Nucleus accumbens (tissue), 56 donors: ENCODE measurements around the gene TRMT112.

Experiments used
- DNase-seq, 56 donors: peaks; one replicate each; lab custom pipeline; 2025; lab: John Stamatoyannopoulos, UW

Gene TRMT112

GRCh38 chr11:64352099-64352994 is 35.0 kb upstream of the TRMT112 start:
- no peak for DNase-seq

DNA sequence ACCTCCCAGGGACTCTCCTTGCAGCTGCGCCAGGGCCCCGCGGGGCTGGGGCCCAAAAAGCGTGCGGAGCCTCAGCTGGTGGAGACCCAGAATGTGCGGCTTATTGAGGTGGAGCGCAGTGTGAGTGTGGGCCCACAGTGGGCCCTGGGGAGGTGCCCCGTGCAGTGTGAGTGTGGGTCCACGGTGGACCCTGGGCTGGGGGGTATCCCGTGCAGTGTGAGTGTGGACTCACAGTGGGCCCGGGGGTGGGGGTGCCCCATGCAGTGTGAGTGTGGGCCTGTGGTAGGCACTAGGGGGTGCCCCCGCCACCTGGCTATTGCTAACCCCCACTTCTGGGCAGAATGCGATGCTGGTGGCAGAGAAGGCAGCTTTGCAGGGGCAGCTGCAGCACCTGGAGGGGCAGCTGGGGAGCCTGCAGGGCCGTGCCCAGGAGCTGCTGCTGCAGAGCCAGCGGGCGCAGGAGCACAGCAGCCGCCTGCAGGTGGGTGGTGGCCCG is 33.8 kb upstream of the TRMT112 start:
- DNase-seq = no peak

GRCh38 chr11:64349404-64349803 is 32.0 kb upstream of the TRMT112 start:
- DNase-seq = no peak

DNA sequence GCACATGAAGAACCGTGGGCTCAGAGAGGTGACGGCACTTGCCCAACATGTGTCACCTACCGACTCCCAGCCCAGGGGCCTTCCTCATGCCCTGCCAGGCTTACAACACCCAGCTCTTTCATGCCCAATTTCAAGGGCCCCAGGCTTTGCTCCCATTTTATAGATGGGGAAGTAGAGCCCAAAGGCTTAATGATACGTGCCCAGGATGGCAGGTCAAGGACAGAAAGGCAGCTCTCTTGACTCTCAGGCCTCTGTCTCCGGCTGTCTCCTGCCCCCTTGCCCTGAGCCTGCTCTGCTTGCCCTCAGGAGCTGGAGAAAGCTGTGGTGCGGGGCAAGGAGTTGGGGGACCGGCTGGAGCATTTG is 31.6 kb upstream of the TRMT112 start:
- no peak for DNase-seq

GRCh38 chr11:64348383-64349024 is 31.1 kb upstream of the TRMT112 start:
- DNase-seq = peak in 2 of 56 donors; percentile 21 to 37

GRCh38 chr11:64347193-64347867 is 30.0 kb upstream of the TRMT112 start:
- no peak for DNase-seq

DNA sequence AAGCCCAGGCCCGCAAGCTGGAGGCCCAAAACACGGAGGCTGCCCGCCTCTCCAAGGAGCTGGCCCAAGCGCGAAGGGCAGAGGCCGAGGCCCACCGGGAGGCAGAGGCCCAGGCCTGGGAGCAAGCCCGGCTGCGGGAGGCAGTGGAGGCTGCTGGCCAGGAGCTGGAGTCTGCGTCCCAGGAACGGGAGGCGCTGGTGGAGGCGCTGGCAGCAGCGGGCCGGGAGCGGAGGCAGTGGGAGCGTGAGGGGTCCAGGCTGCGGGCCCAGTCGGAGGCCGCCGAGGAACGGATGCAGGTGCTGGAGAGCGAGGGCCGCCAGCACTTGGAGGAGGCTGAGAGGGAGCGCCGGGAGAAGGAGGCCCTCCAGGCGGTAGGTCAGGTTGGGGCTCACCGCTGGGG is 27.4 kb upstream of the TRMT112 start:
- DNase-seq = no peak

- DNase-seq = no peak
These were observed 26.6 kb upstream of the TRMT112 start for GRCh38 chr11:64343767-64344559.

DNA sequence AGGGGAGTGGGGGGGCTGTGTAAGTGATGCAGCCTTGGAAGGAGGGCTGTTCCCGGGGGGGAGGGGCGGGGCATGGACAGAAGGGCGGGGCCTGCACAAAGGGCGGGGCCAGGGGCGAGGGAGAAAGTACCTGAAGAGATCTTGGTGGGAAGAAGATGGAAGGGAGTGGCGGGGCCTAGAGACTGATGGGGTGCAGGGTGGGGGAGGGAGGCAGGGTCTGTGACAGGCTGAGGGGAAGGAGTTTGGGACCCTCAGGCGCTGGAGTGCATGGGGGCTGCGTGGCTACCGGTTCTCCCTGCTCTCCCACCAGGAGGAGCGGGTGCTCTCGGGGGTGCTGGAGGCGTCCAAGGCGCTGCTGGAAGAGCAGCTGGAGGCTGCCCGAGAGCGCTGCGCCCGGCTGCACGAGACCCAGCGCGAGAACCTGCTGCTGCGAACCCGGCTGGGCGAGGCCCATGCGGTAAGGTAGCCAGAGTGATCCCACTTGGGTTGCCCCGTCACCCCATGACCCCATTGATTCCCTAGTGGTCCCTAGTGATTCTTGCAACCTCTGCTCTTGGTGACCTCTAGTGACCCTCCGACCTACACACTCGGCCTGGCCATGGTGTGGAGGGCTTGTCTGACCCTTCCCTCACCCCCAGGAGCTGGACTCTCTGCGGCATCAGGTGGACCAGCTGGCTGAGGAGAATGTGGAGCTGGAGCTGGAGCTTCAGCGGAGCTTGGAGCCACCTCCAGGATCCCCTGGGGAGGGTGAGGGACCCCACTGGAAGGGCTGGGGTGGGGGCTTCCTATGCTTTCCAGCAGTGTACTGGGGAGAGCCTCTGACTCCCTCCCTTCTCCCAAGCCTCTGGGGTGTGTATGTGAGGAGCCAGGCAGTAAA is 25.7 kb upstream of the TRMT112 start:
- DNase-seq = peak in 4 of 56 donors; percentile 47 to 83 (median 65)

GRCh38 chr11:64341851-64342791 is 24.8 kb upstream of the TRMT112 start:
- peak in 53 of 56 donors; percentile 23 to 90 (median 63) for DNase-seq

- DNase-seq = no peak
These were observed 24.1 kb upstream of the TRMT112 start for GRCh38 chr11:64341429-64341828.

DNA sequence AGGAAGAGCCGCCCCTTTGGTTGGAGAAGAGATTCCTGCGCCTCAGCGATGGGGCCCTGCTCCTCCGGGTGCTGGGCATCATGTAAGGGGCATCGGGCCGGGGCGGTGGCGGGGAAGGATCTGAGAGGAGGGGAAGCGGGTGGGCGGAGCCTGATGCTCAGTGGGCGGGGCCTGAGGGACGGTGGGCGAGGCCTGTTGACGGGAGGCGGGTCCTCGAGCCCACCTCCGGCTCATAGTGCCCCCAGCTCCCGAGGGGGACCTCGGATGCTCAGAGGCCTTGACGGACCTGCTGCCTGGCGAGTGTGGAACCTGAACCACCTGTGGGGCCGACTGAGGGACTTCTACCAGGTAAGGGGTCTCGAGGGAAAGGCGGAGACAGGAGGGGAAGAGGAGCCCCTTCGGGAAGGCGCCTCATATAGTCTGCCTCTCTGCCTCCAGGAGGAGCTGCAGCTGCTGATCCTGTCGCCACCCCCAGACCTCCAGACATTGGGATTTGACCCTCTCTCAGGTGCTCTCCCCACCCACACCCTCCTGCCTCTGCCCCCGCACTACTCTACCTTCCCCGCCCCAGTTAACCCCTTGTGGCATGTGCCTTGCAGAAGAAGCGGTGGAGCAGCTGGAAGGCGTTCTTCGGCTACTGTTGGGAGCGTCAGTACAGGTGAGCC is 23.4 kb upstream of the TRMT112 start:
- DNase-seq = peak in 6 of 56 donors; percentile 3 to 55 (median 16)

DNA sequence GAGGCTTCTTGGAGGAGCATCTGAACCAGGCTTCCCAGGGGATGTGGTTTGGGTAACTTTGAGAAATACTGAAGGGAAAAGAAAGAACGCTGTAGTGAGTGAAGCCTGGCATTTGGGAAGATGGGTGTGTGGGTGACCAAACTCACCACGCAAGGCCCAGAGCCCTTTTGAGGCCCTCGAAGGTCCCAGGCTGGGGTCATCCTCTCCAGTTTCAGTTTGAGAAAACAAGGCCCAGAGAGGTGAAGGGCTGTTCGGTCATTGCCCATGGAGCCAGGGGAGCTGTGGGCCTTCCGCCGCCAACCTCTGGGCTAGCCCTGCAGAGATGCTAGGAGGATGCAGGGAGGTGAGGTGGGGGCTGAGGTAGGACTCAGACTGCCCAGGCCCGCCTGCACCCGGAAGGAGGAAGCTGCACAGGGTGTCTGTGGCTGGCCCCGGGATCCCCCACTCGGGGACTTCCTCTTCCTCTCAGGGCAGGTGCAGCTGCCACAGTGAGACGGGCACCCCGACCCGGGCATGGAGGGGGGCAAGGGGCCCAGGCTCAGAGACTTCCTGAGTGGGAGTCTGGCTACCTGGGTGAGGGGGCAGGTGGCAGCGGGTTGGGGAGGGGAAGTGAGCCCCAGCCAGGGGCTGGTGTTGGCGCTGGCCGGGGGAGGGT is 22.5 kb upstream of the TRMT112 start, which contains the start of gene CCDC88B:
Gene CCDC88B (plus strand): TSS at position 451 of the 655 bp plus-strand sequence. CDS start 63 bp downstream, at position 514.
- peak in 5 of 56 donors; percentile 9 to 48 (median 27) for DNase-seq

DNA sequence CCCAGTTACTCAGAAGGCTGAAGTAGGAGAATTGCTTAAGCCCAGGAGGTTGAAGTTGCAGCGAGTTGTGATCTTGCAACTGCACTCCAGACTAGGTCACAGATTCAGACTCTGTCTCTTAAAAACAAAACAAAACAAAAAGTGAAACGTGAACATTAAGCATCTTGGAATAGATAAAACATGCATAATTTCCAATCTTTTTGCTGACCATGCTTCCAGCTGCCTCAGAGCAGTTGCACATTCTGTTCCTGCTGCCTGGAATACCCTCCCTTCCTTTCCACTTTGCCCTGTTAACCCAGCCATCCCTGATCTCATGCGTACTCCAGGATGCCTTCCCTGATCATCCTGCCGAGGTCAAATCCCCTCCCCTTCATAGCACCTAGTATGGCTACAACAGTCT is 21.9 kb upstream of the TRMT112 start:
- DNase-seq = no peak

- no peak for DNase-seq
These were observed 21.4 kb upstream of the TRMT112 start for GRCh38 chr11:64338716-64339115.

DNA sequence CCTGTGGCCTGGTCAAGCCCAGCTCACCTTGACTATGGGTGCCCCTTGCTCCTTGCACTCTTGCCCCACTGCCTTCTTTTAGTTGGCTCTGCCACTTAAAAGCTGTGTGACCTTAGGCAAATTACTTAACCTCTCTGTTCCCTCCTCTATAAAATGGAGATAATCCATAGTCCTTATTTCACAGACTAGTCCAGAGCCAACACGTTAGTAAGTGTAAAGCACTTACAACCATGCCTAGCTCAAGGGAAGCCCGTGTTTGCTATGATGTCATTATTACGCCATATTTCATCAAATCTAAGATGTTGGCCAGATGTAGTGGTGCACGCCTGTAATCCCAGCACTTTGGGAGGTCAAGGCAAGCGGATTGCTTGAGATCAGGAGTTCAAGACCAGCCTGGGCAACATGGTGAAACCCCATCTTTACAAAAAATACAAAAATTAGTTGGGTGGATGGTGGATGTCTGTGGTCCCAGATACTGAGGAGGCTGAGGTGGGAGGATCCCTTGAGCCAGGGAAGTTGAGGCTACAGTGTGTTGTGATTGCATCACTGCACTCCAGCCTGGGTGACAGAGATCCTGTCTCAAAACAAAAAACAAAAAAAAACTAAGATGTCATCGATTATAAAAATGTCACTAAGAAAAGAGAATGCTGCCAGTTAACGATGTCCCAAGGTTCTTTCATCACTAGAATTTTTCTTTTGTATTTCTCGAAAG is 20.3 kb upstream of the TRMT112 start:
- DNase-seq = no peak
